HG02970 (cell line): Measurements from ENCODE around the gene LAYN.

Source experiments
- ATAC-seq: cut with Tn5 transposase; IDR thresholded peaks from one replicate; pipeline ENCODE4 v1.9.1; 2021; ENCODE audit warnings: mild to moderate bottlenecking, moderate library complexity, moderate number of reproducible peaks; ENCODE audit not compliant: unreplicated experiment, low FRiP score

Gene LAYN

GRCh38 chr11:111530091-111530490 lies 10.4 kb upstream of the LAYN start:
- ATAC-seq: no peak

GRCh38 chr11:111531136-111531535 lies 9.4 kb upstream of the LAYN start:
- no peak for ATAC-seq

GRCh38 chr11:111531687-111532364 lies 8.7 kb upstream of the LAYN start:
- ATAC-seq: no peak

GRCh38 chr11:111532365-111532709 lies 8.2 kb upstream of the LAYN start:
- ATAC-seq: no peak

- no peak for ATAC-seq
These were observed 5.2 kb upstream of the LAYN start for GRCh38 chr11:111535281-111535680.

GRCh38 chr11:111537336-111537860 lies 3.1 kb upstream of the LAYN start:
- no peak for ATAC-seq

- ATAC-seq: no peak
These were observed 2.0 kb upstream of the LAYN start for GRCh38 chr11:111538407-111539114.

- no peak for ATAC-seq
These were observed 950 bp upstream of the LAYN start for GRCh38 chr11:111539426-111540113.

- no peak for ATAC-seq
These were observed 375 bp downstream of the LAYN start for GRCh38 chr11:111540937-111541253.

GRCh38 chr11:111541254-111542061 lies 938 bp downstream of the LAYN start:
- ATAC-seq: no peak

GRCh38 chr11:111542606-111543275 lies 2.2 kb downstream of the LAYN start:
- no peak for ATAC-seq

GRCh38 chr11:111548525-111548924 lies 8.0 kb downstream of the LAYN start:
- ATAC-seq: no peak

- ATAC-seq: no peak
These were observed 8.8 kb downstream of the LAYN start for GRCh38 chr11:111549196-111549868.

- no peak for ATAC-seq
These were observed 9.3 kb downstream of the LAYN start for GRCh38 chr11:111549869-111550203.

- ATAC-seq: no peak
These were observed 9.7 kb downstream of the LAYN start for GRCh38 chr11:111550258-111550657.

- no peak for ATAC-seq
These were observed 14.0 kb downstream of the LAYN start for GRCh38 chr11:111554532-111554931.

- ATAC-seq: no peak
These were observed 14.7 kb downstream of the LAYN start for GRCh38 chr11:111555255-111555654.

- no peak for ATAC-seq
These were observed 17.0 kb downstream of the LAYN start for GRCh38 chr11:111557425-111558111.

GRCh38 chr11:111559800-111560464 lies 19.4 kb downstream of the LAYN start:
- ATAC-seq: no peak
